ENCODE results near the gene RPAIN. TPM values are rescaled to one million over a fixed set of nuclear protein-coding genes. Genes with fewer than 3 reads are reported as not detected.

RPAIN gene
- total and polyA plus RNA-seq, 7 donors = 21.3 to 53.8 (median 37.8) TPM

DNA sequence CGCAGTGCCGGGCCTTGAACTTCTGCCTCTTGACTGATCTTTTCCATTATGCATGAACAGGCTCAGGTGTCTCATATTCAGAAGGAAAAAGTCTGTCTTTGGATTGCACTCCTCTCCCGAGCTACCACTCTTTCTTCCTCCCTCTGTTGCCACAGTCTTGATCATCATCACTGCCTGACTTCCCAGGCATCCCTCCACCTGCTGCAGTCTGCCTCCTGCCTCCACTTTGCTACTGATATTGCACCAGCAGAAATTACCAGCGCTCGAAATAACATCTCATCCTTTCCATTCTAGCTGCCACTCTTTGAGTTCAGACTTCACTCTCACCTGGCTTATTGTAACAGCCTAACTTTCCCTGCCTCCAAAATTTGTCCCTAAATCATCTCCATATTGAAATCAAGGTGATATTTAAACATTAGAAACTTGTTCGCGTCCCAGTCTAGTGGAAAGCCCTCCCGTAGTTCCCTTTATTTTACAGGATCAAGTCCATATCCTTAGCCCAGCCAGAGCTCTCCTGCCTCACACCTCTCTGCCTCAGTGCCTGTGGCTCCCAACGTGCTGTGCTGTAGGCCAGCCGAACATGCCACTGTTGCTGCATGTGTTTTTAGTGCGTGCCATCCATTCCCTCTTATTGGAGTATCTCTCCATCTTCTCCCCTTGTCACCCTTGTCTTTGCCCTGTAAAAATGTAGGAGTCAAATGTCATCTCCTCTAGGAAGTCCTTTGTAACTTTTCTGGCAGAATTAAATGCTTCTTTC, 40.5 kb upstream of the RPAIN start:
- Histone ChIP-seq H3K27me3 (no peaks in the 10 kb centered on the region), H3K4me1 (no peaks in the 10 kb centered on the region), H3K36me3 (peaks cover 26 to 100% (median 63%) of the 10 kb centered on the region in 4 donors), H3K27ac (no peak overlapping the region), H3K9me3 (no peaks in the 10 kb centered on the region), H3K4me3 (no peak overlapping the region)
- intact Hi-C loops (cut with DNase I) = no loop called here
- DNase-seq = no peak
- 89 to 94% methylated on average over 11 of the region's 11 CpGs for WGBS, 2 donors
- TF ChIP-seq, protein P1, sequence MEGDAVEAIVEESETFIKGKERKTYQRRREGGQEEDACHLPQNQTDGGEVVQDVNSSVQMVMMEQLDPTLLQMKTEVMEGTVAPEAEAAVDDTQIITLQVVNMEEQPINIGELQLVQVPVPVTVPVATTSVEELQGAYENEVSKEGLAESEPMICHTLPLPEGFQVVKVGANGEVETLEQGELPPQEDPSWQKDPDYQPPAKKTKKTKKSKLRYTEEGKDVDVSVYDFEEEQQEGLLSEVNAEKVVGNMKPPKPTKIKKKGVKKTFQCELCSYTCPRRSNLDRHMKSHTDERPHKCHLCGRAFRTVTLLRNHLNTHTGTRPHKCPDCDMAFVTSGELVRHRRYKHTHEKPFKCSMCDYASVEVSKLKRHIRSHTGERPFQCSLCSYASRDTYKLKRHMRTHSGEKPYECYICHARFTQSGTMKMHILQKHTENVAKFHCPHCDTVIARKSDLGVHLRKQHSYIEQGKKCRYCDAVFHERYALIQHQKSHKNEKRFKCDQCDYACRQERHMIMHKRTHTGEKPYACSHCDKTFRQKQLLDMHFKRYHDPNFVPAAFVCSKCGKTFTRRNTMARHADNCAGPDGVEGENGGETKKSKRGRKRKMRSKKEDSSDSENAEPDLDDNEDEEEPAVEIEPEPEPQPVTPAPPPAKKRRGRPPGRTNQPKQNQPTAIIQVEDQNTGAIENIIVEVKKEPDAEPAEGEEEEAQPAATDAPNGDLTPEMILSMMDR (IDR thresholded peaks at IDR 0.05) = no peak

DNA sequence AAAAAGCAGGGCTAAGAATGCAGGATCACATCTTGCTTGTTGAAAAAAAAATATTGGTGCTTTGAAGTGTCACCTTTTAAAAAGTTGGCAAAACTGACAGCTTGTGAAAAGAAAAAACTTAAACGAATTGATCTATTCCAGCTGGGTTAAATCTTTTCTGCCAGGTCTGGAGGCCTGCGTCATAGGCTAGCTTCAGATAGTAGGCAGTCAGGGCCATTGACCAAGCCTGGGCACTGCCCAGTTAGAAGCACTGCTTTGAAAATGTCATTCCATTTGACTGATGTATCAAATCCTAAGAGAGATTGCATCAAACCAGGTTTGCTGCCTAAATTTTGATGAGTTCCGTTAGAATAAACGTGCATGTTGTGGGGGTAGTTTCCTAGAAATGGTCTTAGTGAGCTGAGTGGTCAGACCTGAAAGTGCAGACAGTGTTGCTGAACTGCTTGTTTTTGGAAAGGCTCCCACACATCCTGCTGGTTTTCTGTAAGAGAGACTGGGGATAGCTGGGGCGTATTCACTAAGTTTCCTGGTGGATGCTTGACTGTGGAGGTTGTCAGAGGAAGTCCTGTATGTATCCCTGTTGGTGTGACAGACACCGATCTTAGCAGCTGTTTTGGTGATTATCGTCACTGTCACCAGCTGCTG, 39.4 kb upstream of the RPAIN start:
- Histone ChIP-seq H3K27me3 (no peaks in the 10 kb centered on the region), H3K27ac (peak overlapping the region in 1 of 4 donors; percentile 3), H3K9me3 (no peaks in the 10 kb centered on the region), H3K4me3 (no peak overlapping the region), H3K4me1 (no peaks in the 10 kb centered on the region), H3K36me3 (peaks cover 26 to 100% (median 64%) of the 10 kb centered on the region in 4 donors)
- WGBS, 2 donors = 75 to 85% methylated on average over 7 of the region's 7 CpGs
- TF ChIP-seq POLR2AphosphoS5 (IDR thresholded peaks at IDR 0.05) (no peak), EP300 (IDR thresholded peaks at IDR 0.05) (no peak), POLR2A (IDR thresholded peaks at IDR 0.05) (no peak)
- TF ChIP-seq, protein P1 (IDR thresholded peaks at IDR 0.05) = no peak
- DNase-seq = no peak
- intact Hi-C loops (cut with DNase I) = no loop called here

DNA sequence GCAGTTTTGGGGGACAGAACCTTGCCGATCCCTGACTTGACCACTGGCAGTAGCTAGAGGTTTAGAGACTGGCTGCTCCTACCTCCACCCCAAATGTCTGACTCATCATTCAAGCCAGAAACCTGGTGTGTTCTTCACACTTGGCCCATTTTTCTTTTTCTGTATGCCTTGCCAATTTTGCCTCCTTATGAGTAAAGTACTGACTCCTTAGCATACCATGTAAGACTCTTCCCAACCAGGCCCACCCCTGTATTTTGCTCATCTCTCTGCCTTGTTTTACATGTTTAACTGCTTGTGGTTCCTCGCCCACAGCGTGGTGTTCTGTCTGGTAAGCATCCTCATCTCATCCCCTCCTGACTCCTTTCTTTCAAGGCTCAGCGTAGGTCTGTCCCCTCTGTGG, 38.4 kb upstream of the RPAIN start:
- Histone ChIP-seq H3K36me3 (peaks cover 26 to 100% (median 67%) of the 10 kb centered on the region in 4 donors), H3K9me3 (no peaks in the 10 kb centered on the region), H3K27me3 (no peaks in the 10 kb centered on the region), H3K4me3 (no peak overlapping the region), H3K27ac (no peak overlapping the region), H3K4me1 (no peaks in the 10 kb centered on the region)
- intact Hi-C loops (cut with DNase I) = no loop called here
- no peak for TF ChIP-seq POLR2AphosphoS5 (IDR thresholded peaks at IDR 0.05)
- no peak for TF ChIP-seq POLR2A (IDR thresholded peaks at IDR 0.05)
- no peak for TF ChIP-seq EP300 (IDR thresholded peaks at IDR 0.05)
- TF ChIP-seq, protein P1 (IDR thresholded peaks at IDR 0.05) = no peak
- DNase-seq = no peak
- WGBS, 2 donors = 95% methylated on average over 4 of the region's 4 CpGs

DNA sequence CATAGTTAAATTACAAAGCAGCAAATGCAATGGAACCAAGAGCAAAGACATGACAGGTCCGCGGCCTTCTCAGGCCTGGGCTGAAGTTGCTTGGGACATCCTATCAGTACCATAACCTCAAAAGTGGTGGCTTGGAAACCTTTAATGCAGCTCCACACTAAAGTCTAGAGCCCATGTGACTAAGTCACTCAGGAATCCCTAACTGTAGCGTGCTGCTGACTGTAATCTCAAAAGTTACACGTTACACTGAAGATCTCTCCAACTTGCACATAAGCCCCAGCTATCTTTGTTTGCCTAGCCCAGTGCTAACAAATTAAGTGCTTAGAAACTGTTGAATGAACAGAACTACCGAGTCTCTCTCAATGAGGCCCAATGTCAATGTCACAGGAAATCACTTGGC, 28.3 kb upstream of the RPAIN start:
- intact Hi-C loops (cut with DNase I) = no loop called here
- DNase-seq = no peak
- no peaks in the 10 kb centered on the region for H3K9me3 ChIP-seq
- H3K36me3 ChIP-seq = peaks cover 32 to 98% (median 52%) of the 10 kb centered on the region in 4 donors
- 92 to 95% methylated on average over 5 of the region's 5 CpGs for WGBS, 2 donors
- no peaks in the 10 kb centered on the region for H3K4me1 ChIP-seq
- H3K4me3 ChIP-seq = no peak overlapping the region
- no peaks in the 10 kb centered on the region for H3K27me3 ChIP-seq
- TF ChIP-seq, protein P1 (IDR thresholded peaks at IDR 0.05) = no peak
- TF ChIP-seq EP300 (IDR thresholded peaks at IDR 0.05) (no peak), POLR2AphosphoS5 (IDR thresholded peaks at IDR 0.05) (no peak), POLR2A (IDR thresholded peaks at IDR 0.05) (no peak)
- H3K27ac ChIP-seq = no peak overlapping the region
